ENCODE measurements around the gene AACS. TPM values are rescaled to one million over a fixed set of nuclear protein-coding genes. Genes with fewer than 3 reads are reported as not detected.

AACS gene
- total and polyA plus RNA-seq, 2 of the 8 experiments (the other 6 are each of a cell fraction or from before 2014, with no cell fraction given) = 51.9 to 52.4 TPM

GRCh38 chr12:125033288-125033687 lies 31.9 kb upstream of the AACS start:
- Histone ChIP-seq H3K9me3 (ENCODE audit: insufficient read depth in 2 of 2, low read depth in 1 of 2, low read length in 1 of 2) (peaks cover 0 to 6% of the 10 kb centered on the region in 2 experiments; a peak in 1 of 4 replicates), H3K4ac (replicated peaks; ENCODE audit: insufficient read length, low read depth, low read length) (no peak overlapping the region), H3K4me2 (ENCODE audit: insufficient read depth in 1 of 2, low read depth in 2 of 2, low read length in 2 of 2) (no peak overlapping the region), H3K4me3 (ENCODE audit: extremely low read depth in 1 of 4, insufficient read depth in 2 of 4, low read depth in 3 of 4, low read length in 4 of 4) (no peak overlapping the region), H3K23me2 (ENCODE audit: low read depth, low read length) (no peaks in the 10 kb centered on the region), H3K9ac (replicated peaks in 1 of 4; ENCODE audit: extremely low read depth in 1 of 4, low read depth in 3 of 4, low read length in 3 of 4) (no peak overlapping the region), H3K79me2 (ENCODE audit: control insufficient read depth in 1 of 2, insufficient read depth in 2 of 2, low read length in 2 of 2) (no peaks in the 10 kb centered on the region), H3K18ac (ENCODE audit: extremely low read depth, low read length) (no peak overlapping the region), H3K27ac (ENCODE audit: low read depth, low read length) (no peak overlapping the region), H4K20me1 (replicated peaks in 1 of 2; ENCODE audit: control insufficient read depth in 1 of 2, insufficient read depth in 2 of 2, low read length in 2 of 2) (peaks cover 0 to under 1% of the 10 kb centered on the region in 2 experiments), H2BK12ac (ENCODE audit: low read depth, low read length) (no peak overlapping the region), H3K14ac (ENCODE audit: insufficient read length) (no peak overlapping the region), H3K23ac (ENCODE audit: insufficient read length) (no peak overlapping the region), H4K5ac (ENCODE audit: insufficient read length, low read depth, low read length) (no peak overlapping the region), H3K56ac (replicated peaks; ENCODE audit: insufficient read length, low read depth, low read length) (no peak overlapping the region), H2BK5ac (ENCODE audit: low read depth, low read length) (no peak overlapping the region), H3K27me3 (replicated peaks in 1 of 4; ENCODE audit: control insufficient read depth in 3 of 4, extremely low read depth in 1 of 4, insufficient read depth in 3 of 4, low read length in 3 of 4) (no peaks in the 10 kb centered on the region), H3K36me3 (ENCODE audit: control insufficient read depth in 2 of 4, insufficient read depth in 4 of 4, low read length in 3 of 4) (no peaks in the 10 kb centered on the region), H2BK20ac (ENCODE audit: low read length) (no peak overlapping the region), H2BK120ac (replicated peaks; ENCODE audit: low read depth, low read length) (no peak overlapping the region), H2AK5ac (ENCODE audit: low read depth, low read length) (no peak overlapping the region), H2BK15ac (ENCODE audit: low read length) (no peak overlapping the region), H3K79me1 (ENCODE audit: low read depth, low read length) (no peaks in the 10 kb centered on the region), H2AFZ (ENCODE audit: low read length) (no peak overlapping the region), H4K91ac (replicated peaks; ENCODE audit: insufficient read length, low read length) (no peak overlapping the region), H3K4me1 (replicated peaks in 1 of 4; ENCODE audit: control insufficient read depth in 3 of 4, insufficient read depth in 4 of 4, low read length in 3 of 4) (no peaks in the 10 kb centered on the region; a peak in 1 of 7 replicates), H4K8ac (ENCODE audit: extremely low read depth, insufficient read depth, low read length) (no peak overlapping the region)
- 93% methylated on average over 9 of the region's 9 CpGs; no CpG with 5 or more reads in 1 of the 2 experiments for WGBS, 2 experiments (ENCODE audit: extremely low coverage in 1 of 2, insufficient coverage in 1 of 2, insufficient read length in 1 of 2, insufficient replicate concordance in 2 of 2, low coverage in 1 of 2, low lambda C conversion rate in 2 of 2, missing lambda C conversion rate in 1 of 2)
- ChIA-PET CTCF (ENCODE audit: partially characterized antibody) (interaction anchor here (1.1 to 2.7 kb wide), 2 partner anchors 15 to 37 kb away, joined by 4 to 7 read pairs; no protein-coding TSS in a partner anchor), POLR2A (ENCODE audit: partially characterized antibody) (interaction anchor here (1.0 to 1.7 kb wide), 3 partner anchors 31 to 44 kb away, joined by 3 to 4 read pairs (median 4); partner anchors contain the start of gene DHX37)
- DNase-seq (ENCODE audit: low read depth in 1 of 2, low spot score in 2 of 2) (no peak), FAIRE-seq (no peak)
- TF ChIP-seq EZH2 (IDR thresholded peaks at IDR 0.05; ENCODE audit: low read depth, low read length, severe bottlenecking) (no peak), JUND (IDR thresholded peaks at IDR 0.05; ENCODE audit: low read length) (no peak), KDM1A (IDR thresholded peaks at IDR 0.05; ENCODE audit: borderline replicate concordance, low read length) (no peak), MAX (IDR thresholded peaks at IDR 0.05) (no peak), CBX5 (IDR thresholded peaks at IDR 0.05; ENCODE audit: low read depth, low read length) (no peak), TEAD4 (IDR thresholded peaks at IDR 0.05; ENCODE audit: low read depth, low read length) (no peak), POLR2AphosphoS5 (IDR thresholded peaks at IDR 0.05; ENCODE audit: low read depth, low read length) (no peak), HDAC6 (IDR thresholded peaks at IDR 0.05; ENCODE audit: low read depth, low read length) (no peak), FOSL1 (IDR thresholded peaks at IDR 0.05; ENCODE audit: insufficient read depth, low read depth, low read length) (no peak), TAF7 (optimal IDR thresholded peaks at IDR 0.05; ENCODE audit: borderline replicate concordance, low read depth, low read length) (no peak), KDM5A (IDR thresholded peaks at IDR 0.05; ENCODE audit: low read length) (no peak), SRF (IDR thresholded peaks at IDR 0.05; ENCODE audit: low read depth, low read length) (no peak), CTBP2 (IDR thresholded peaks at IDR 0.05; ENCODE audit: borderline replicate concordance, insufficient read depth, insufficient read length, low read length) (no peak), BCL11A (IDR thresholded peaks at IDR 0.05; ENCODE audit: low read depth in 2 of 2, low read length in 2 of 2) (no peak), YY1 (IDR thresholded peaks at IDR 0.05; ENCODE audit: low read depth, low read length) (no peak)

All from H1 (cell line).